ENCODE data around the gene MTMR3.

DNA sequence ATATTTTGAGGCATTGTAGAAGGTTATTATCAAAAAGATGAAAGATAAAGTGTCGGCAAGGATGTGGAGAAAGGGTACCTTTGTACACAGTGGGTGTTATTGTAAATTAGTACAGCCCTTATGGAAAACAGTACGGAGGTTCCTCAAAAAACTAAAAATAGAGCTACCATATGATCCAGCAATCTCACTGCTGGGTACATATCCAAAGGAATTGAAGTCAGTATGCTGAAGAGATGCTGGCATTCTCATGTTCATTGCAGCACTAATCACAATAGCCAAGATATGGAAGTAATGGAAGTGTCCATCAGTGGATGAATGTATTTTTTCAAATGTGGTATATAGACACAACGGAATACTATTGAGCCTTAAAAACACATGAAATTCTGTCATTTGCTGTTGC lies 15.1 kb upstream of the MTMR3 start:
- TF ChIP-seq, protein P1, sequence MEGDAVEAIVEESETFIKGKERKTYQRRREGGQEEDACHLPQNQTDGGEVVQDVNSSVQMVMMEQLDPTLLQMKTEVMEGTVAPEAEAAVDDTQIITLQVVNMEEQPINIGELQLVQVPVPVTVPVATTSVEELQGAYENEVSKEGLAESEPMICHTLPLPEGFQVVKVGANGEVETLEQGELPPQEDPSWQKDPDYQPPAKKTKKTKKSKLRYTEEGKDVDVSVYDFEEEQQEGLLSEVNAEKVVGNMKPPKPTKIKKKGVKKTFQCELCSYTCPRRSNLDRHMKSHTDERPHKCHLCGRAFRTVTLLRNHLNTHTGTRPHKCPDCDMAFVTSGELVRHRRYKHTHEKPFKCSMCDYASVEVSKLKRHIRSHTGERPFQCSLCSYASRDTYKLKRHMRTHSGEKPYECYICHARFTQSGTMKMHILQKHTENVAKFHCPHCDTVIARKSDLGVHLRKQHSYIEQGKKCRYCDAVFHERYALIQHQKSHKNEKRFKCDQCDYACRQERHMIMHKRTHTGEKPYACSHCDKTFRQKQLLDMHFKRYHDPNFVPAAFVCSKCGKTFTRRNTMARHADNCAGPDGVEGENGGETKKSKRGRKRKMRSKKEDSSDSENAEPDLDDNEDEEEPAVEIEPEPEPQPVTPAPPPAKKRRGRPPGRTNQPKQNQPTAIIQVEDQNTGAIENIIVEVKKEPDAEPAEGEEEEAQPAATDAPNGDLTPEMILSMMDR (IDR thresholded peaks at IDR 0.05), result no peak
- TF ChIP-seq POLR2A (IDR thresholded peaks at IDR 0.05), result no peak

Data from right lobe of liver (tissue), 4 donors.